Spleen (tissue), 11 donors: ENCODE results near the gene RLF. TPM values are rescaled to one million over a fixed set of nuclear protein-coding genes. Genes with fewer than 3 reads are reported as not detected.

Source experiments
- DNase-seq: peaks from one replicate; pipeline ENCODE4 v3.0.0-alpha.2; 2020
- H3K27ac ChIP-seq, 8 donors: fragments of 200-600 bp; sonication (generic) in 7 of 8; 1 replicate in 4 of 8; 2 replicates in 4 of 8; pipeline versions ENCODE4 v1.5.0 to v1.8.0; 2016 to 2021; ENCODE audit warnings: inconsistent platforms in 4 of 8, mild to moderate bottlenecking in 4 of 8, moderate library complexity in 1 of 8
- H3K27me3 ChIP-seq, 7 donors: fragments of 200-600 bp; sonication (generic) in 6 of 7; replicated peaks in 1 of 7; 1 replicate in 4 of 7; 2 replicates in 3 of 7; pipeline versions ENCODE4 v1.5.0 to v1.8.0; 2016 to 2021; ENCODE audit warnings: inconsistent platforms in 3 of 7, mild to moderate bottlenecking in 1 of 7
- H3K36me3 ChIP-seq, 6 donors: fragments of 200-600 bp; sonication (generic) in 5 of 6; 1 replicate in 4 of 6; 2 replicates in 2 of 6; pipeline versions ENCODE4 v1.5.0 to v1.8.0; 2016 to 2021; ENCODE audit warnings: inconsistent platforms in 2 of 6
- H3K4me1 ChIP-seq, 6 donors: fragments of 200-600 bp; sonication (generic) in 5 of 6; 1 replicate in 3 of 6; 2 replicates in 3 of 6; pipeline versions ENCODE4 v1.5.0 to v1.8.0; 2016 to 2021; ENCODE audit warnings: inconsistent platforms in 3 of 6
- H3K4me3 ChIP-seq, 8 donors: fragments of 200-600 bp; sonication (generic) in 7 of 8; 1 replicate in 4 of 8; 2 replicates in 4 of 8; pipeline versions ENCODE4 v1.5.0 to v1.8.0; 2016 to 2021; ENCODE audit warnings: inconsistent platforms in 4 of 8, mild to moderate bottlenecking in 4 of 8, moderate library complexity in 2 of 8
- H3K9me3 ChIP-seq, 8 donors: fragments of 200-600 bp; sonication (generic) in 7 of 8; 1 replicate in 4 of 8; 2 replicates in 4 of 8; pipeline versions ENCODE4 v1.5.0 to v1.8.0; 2016 to 2021; ENCODE audit warnings: inconsistent platforms in 4 of 8
- POLR2A ChIP-seq, 3 donors: fragments of 450-650 bp; IDR thresholded peaks; one replicate each; pipeline ENCODE4 v1.5.1; 2017; ENCODE audit warnings: antibody characterized with exemption in 3 of 3, mild to moderate bottlenecking in 1 of 3
- POLR2AphosphoS5 ChIP-seq, 3 donors: sonication (generic); formaldehyde crosslinking; IDR thresholded peaks; one replicate each; pipeline ENCODE4 v1.5.1; 2017; ENCODE audit warnings: antibody characterized with exemption in 3 of 3
- WGBS, 5 donors: extraction: QIAGEN DNeasy Blood & Tissue Kit in 3 of 5; methylation state at CpG; one replicate each; pipeline versions ENCODE4 v1.1.5 to v1.1.7; 2013 to 2018; 5-methylcytosine and 5-hydroxymethylcytosine counted together
- intact Hi-C: fragments of 100-400 bp; cut with DNase I; formaldehyde crosslinking; loops from one replicate; pipeline ENCODE4 v1.15.0; 2023; ENCODE audit warnings: low total_unique reads
- polyA plus RNA-seq, 3 donors: library from polyadenylated mRNA; stranded (reverse); fragments of 200-250 nt; gene quantifications; one replicate each; pipeline ENCODE4 v1.2.1, GENCODE V29; 2013
- total RNA-seq, 7 donors: library from RNA; depleted of rRNA in 3 of 7; stranded (reverse); fragments of >200 nt in 3 of 7; fragmentation: NEBNext Ultra II Directional in 4 of 7; extraction: Animal tissue kit (Norgen Biotek cat#: 25700) in 4 of 7; gene quantifications; one replicate each; pipeline versions ENCODE4 v1.1.0 to v1.2.1, GENCODE V29; 2016 to 2021
- TF ChIP-seq, protein P1 (sequence below), 11 experiments: fragments of 200-600 bp in 7 of 11; fragments of 450-650 bp in 4 of 11; sonication (generic) in 4 of 11; IDR thresholded peaks in 8 of 11; conservative IDR thresholded peaks in 3 of 11; 1 replicate in 7 of 11; 2 replicates in 4 of 11; pipeline versions ENCODE4 v1.4.0 to v1.8.0; 2016 to 2021; ENCODE audit warnings: antibody characterized with exemption in 11 of 11, inconsistent platforms in 4 of 11, mild to moderate bottlenecking in 1 of 11
- donor health status: healthy with polysubstance abuse.
- donor health status: DM: no; HTN: no; CAD: no; lungs with moderate emphysema.
- donor health status: DM: no; HTN: no; CAD: no.
- donor health status: Bipolar disorder and iron deficiency.
- donor health status: healthy.
- donor health status: DM: no; HTN: no; CAD: no.
- donor health status: DM: yes; HTN: yes; CAD: no.

Gene RLF
- total and polyA plus RNA-seq, 10 donors = 3.8 to 26.3 (median 16.8) TPM

DNA sequence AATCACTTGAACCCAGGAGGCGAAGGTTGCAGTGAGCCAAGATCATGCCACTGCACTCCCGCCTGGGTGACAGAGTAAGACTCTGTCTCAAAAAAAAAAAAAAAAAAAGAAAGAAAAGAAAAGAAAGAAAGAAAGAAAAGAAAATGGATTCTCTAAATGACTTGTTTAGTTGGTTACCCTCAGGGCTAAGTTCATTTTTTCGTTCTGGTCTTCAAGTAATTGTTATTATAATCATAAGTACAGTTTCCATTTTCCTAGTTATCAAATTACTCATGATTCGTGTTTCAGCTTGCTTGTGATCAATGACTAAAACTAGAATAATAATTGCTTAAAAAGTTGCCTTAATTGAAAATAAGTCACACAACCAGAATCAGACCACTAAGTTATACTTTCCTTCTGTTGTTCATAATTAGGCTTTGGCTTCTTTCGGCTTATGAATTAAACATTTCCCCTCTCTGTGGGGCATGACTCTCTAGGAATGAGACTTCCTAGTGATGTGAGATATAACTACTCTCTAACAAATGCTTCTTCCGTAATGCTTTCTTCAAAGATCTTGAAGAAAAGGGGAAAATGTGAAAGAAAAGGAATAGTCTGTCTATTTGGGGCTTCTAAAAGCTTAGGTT is 9.6 kb upstream of the RLF start:
- Histone ChIP-seq H3K36me3 (no peaks in the 10 kb centered on the region), H3K27me3 (no peaks in the 10 kb centered on the region), H3K9me3 (no peaks in the 10 kb centered on the region), H3K27ac (no peak overlapping the region), H3K4me1 (peaks cover 0 to 29% (median 21%) of the 10 kb centered on the region in 6 donors), H3K4me3 (no peak overlapping the region)
- intact Hi-C loops = loop anchor here (5.0 kb wide), 2 partner anchors 186 to 256 kb away; no protein-coding TSS in a partner anchor
- DNase-seq = no peak
- 81 to 91% (median 84%) methylated on average over 6 of the region's 6 CpGs for WGBS, 5 donors
- TF ChIP-seq POLR2AphosphoS5 (IDR thresholded peaks at IDR 0.05) = no peak
- TF ChIP-seq, protein P1, sequence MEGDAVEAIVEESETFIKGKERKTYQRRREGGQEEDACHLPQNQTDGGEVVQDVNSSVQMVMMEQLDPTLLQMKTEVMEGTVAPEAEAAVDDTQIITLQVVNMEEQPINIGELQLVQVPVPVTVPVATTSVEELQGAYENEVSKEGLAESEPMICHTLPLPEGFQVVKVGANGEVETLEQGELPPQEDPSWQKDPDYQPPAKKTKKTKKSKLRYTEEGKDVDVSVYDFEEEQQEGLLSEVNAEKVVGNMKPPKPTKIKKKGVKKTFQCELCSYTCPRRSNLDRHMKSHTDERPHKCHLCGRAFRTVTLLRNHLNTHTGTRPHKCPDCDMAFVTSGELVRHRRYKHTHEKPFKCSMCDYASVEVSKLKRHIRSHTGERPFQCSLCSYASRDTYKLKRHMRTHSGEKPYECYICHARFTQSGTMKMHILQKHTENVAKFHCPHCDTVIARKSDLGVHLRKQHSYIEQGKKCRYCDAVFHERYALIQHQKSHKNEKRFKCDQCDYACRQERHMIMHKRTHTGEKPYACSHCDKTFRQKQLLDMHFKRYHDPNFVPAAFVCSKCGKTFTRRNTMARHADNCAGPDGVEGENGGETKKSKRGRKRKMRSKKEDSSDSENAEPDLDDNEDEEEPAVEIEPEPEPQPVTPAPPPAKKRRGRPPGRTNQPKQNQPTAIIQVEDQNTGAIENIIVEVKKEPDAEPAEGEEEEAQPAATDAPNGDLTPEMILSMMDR (IDR thresholded peaks at IDR 0.05 in 8 of 11, conservative IDR thresholded peaks at IDR 0.05 in 3 of 11) = no peak
- no peak for TF ChIP-seq POLR2A (IDR thresholded peaks at IDR 0.05)

DNA sequence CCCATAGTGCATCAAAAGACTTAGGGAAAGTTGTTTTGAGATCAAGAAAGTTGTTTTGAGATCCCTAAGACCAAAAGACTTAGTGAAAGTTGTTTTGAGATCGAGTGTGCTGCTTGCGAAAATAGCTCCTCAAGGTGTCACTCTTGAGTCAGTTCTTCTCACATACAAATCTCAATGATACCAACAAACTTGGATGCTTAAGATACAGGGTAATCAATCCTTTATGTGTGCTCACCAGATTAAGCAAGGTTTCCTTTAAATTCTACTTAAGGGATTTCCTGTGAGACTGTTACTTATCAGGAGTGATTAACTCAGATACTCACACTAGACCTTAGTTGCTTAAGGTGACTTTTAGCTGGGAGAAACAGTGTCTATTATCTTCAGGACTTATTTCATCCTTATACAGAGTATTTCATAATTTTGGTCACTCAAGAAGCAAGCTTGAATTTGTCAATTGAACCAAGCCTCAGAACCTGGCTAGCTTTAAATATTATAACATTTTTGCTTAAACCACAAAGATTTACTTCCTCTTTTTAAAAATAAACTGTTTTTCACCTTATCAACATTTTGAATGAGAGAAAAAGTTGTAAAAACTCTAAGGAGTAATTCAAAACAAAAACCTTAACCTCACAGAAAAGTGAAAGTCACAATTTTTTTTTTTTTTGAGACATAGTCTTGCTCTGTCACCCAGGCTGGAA is 8.0 kb upstream of the RLF start:
- Histone ChIP-seq H3K4me1 (peaks cover 0 to 29% (median 21%) of the 10 kb centered on the region in 6 donors), H3K9me3 (no peaks in the 10 kb centered on the region), H3K36me3 (no peaks in the 10 kb centered on the region), H3K27ac (peak overlapping the region in 7 of 8 donors; percentile 49 to 81 (median 70)), H3K4me3 (peak overlapping the region in 1 of 8 donors; percentile 37), H3K27me3 (no peaks in the 10 kb centered on the region)
- no peak for TF ChIP-seq POLR2A (IDR thresholded peaks at IDR 0.05)
- TF ChIP-seq, protein P1 (IDR thresholded peaks at IDR 0.05 in 8 of 11, conservative IDR thresholded peaks at IDR 0.05 in 3 of 11) = peak; percentile 42 to 75 (median 67)
- intact Hi-C loops = loop anchor here (5.0 kb wide), 2 partner anchors 184 to 254 kb away; no protein-coding TSS in a partner anchor
- DNase-seq = no peak
- WGBS, 5 donors = 0 to 3% (median 0%) methylated on average over 2 of the region's 2 CpGs

DNA sequence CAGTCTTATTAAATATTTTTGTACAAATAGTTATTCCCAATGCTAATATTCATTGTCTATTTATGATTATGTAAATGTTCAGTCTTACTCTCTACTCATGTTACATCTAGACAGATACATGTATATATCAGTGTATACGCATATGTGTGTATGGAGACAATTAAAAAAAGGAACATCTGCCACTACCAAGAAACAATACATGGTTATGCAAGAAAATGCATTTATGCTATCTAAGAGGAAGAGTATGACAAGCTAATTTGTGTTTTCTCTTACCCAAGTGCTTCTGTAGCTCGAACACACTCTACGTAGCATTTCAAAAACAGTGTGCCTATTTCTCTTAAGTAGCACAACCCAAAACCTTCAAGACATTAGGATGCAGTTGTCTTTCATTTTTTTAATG is 6.1 kb upstream of the RLF start:
- peaks cover 0 to 29% (median 21%) of the 10 kb centered on the region in 6 donors for H3K4me1 ChIP-seq
- no peaks in the 10 kb centered on the region for H3K36me3 ChIP-seq
- peak overlapping the region in 1 of 8 donors; percentile 25 for H3K27ac ChIP-seq
- no peaks in the 10 kb centered on the region for H3K27me3 ChIP-seq
- WGBS, 5 donors = 50 to 87% (median 70%) methylated on average over 3 of the region's 3 CpGs
- H3K9me3 ChIP-seq = no peaks in the 10 kb centered on the region
- TF ChIP-seq POLR2A (IDR thresholded peaks at IDR 0.05) (no peak), POLR2AphosphoS5 (IDR thresholded peaks at IDR 0.05) (no peak)
- TF ChIP-seq, protein P1 (IDR thresholded peaks at IDR 0.05 in 8 of 11, conservative IDR thresholded peaks at IDR 0.05 in 3 of 11) = no peak
- intact Hi-C loops = no loop called here
- no peak for DNase-seq
- H3K4me3 ChIP-seq = no peak overlapping the region

DNA sequence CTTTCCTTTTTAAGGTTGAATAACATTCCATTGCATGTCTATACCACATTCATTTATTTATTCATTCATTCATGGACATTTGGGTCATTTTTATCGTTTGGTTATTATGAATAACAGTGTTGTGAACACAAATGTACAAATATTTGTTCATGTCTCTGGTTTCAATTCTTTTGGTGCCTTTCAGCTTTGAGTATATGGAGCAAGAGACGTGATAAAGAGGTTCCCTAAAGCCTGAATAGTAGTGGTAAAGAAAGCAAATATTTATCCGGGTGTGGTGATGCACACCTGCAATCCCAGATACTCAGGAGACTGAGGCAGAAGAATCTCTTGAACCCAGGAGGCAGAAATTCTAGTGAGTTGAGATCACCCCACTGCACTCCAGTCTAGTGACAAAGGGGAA is 5.3 kb upstream of the RLF start:
- Histone ChIP-seq H3K27me3 (no peaks in the 10 kb centered on the region), H3K4me1 (peaks cover 0 to 37% (median 27%) of the 10 kb centered on the region in 6 donors), H3K36me3 (no peaks in the 10 kb centered on the region), H3K9me3 (no peaks in the 10 kb centered on the region), H3K27ac (no peak overlapping the region), H3K4me3 (no peak overlapping the region)
- WGBS, 5 donors = 71 to 80% (median 75%) methylated on average over 3 of the region's 3 CpGs
- DNase-seq = no peak
- TF ChIP-seq POLR2A (IDR thresholded peaks at IDR 0.05) (no peak), POLR2AphosphoS5 (IDR thresholded peaks at IDR 0.05) (no peak)
- TF ChIP-seq, protein P1 (IDR thresholded peaks at IDR 0.05 in 8 of 11, conservative IDR thresholded peaks at IDR 0.05 in 3 of 11) = no peak
- intact Hi-C loops = no loop called here
